ENCODE data around the gene GABARAPL2. TPM values are rescaled to one million over a fixed set of nuclear protein-coding genes. Genes with fewer than 3 reads are reported as not detected.
A peak's percentile ranks its signal among the peaks of the same experiment; 100 is the strongest.
"Not testable (repeated sequence)": the region's sequence is repeated elsewhere in the genome, so short reads cannot be mapped to it uniquely, and the experiment has no call there.

The GABARAPL2 gene
- total RNA-seq, 1 donor from 2014 or later = 69.2 TPM

DNA sequence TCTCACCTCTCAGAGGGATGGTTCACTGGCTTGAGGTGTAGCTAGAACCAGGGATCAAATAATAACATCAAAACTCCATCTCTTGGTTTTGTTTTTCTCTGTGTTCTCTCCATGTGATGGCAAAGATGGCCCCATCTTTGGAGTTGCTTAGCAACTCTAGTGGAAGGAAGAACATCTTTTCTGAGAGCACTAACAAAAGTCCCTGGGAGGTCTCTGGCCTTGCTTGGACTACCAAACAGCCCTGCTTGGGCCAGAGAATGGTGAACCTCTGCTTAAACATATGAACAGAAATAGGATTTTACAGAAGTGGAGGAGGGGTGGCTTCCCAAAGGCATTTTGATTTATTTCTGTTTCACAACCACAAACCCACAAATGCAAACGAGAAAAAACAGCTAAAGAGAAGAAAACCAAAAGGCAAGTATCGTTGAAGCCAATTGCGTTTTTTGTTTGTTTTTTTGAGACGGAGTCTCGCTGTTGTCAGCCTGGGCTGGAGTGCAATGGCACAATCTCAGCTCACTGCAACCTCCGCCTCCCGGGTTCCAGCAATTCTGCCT, 13.2 kb downstream of the GABARAPL2 start:
- H3K4me3 Mint-ChIP-seq (ENCODE audit: low read depth) = no peak overlapping the region
- no peaks in the 10 kb centered on the region for H3K9me3 Mint-ChIP-seq
- intact Hi-C loops (cut with micrococcal nuclease) = no loop called here
- DNase-seq (ENCODE audit: low spot score) = no peak
- no peak overlapping the region for H3K27ac Mint-ChIP-seq
- H3K27me3 Mint-ChIP-seq (ENCODE audit: low read depth) = no peaks in the 10 kb centered on the region
- peaks cover 42% of the 10 kb centered on the region for H3K36me3 Mint-ChIP-seq (ENCODE audit: low read depth)
- H3K4me1 Mint-ChIP-seq (ENCODE audit: low read depth) = peaks cover 11% of the 10 kb centered on the region

DNA sequence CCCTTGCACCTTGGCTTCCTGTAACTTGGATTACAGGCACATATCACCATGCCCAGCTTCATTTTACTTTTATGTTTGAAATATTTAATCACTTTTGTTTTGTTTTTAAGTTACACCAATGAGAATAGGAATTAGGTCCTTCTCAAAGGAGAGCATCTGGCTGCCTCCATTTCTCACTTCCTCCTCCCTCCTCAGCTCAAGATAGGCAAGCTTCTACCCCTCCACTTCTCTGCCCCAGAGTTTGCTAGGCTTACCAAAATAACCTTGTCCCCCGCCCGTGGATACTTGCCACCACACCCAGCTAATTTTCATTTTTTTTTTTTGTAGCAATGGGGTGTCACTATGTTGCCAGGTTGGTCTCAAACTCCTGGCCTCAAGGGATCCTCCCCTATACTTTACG, 17.9 kb downstream of the GABARAPL2 start:
- Mint-ChIP-seq H3K9me3 (no peaks in the 10 kb centered on the region), H3K4me1 (ENCODE audit: low read depth) (peaks cover 3% of the 10 kb centered on the region), H3K36me3 (ENCODE audit: low read depth) (peaks cover 8% of the 10 kb centered on the region), H3K27ac (no peak overlapping the region), H3K27me3 (ENCODE audit: low read depth) (no peaks in the 10 kb centered on the region), H3K4me3 (ENCODE audit: low read depth) (no peak overlapping the region)
- no peak for DNase-seq (ENCODE audit: low spot score)
- intact Hi-C loops (cut with micrococcal nuclease) = no loop called here

DNA sequence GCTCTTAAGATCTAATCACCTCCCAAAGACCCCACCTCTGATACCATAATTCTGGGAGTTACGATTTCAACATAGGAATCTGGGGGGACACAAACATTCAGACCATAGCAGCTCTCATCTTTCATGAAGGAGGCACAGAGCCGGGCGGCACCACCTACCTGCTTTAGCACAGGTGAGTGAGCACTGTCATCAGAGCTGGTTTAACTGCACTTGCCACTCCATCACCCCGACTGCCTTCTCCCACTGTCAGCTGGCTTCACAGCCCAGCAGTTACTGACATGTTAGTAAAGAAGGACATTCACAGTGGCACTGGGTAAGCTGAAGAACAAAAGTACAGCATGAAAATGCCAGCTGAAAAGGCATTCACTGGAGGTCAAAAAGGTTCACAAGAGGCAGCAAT, 22.5 kb downstream of the GABARAPL2 start:
- no peaks in the 10 kb centered on the region for H3K36me3 Mint-ChIP-seq (ENCODE audit: low read depth)
- H3K9me3 Mint-ChIP-seq = no peaks in the 10 kb centered on the region
- intact Hi-C loops (cut with micrococcal nuclease) = no loop called here
- no peaks in the 10 kb centered on the region for H3K27me3 Mint-ChIP-seq (ENCODE audit: low read depth)
- no peak for DNase-seq (ENCODE audit: low spot score)
- no peaks in the 10 kb centered on the region for H3K4me1 Mint-ChIP-seq (ENCODE audit: low read depth)
- no peak overlapping the region for H3K4me3 Mint-ChIP-seq (ENCODE audit: low read depth)
- no peak overlapping the region for H3K27ac Mint-ChIP-seq

GRCh38 chr16:75589306-75589705, 23.1 kb downstream of the GABARAPL2 start:
- intact Hi-C loops (cut with micrococcal nuclease) = no loop called here
- no peaks in the 10 kb centered on the region for H3K9me3 Mint-ChIP-seq
- H3K36me3 Mint-ChIP-seq (ENCODE audit: low read depth) = peaks cover 1% of the 10 kb centered on the region
- no peaks in the 10 kb centered on the region for H3K27me3 Mint-ChIP-seq (ENCODE audit: low read depth)
- peaks cover 2% of the 10 kb centered on the region for H3K4me1 Mint-ChIP-seq (ENCODE audit: low read depth)
- DNase-seq (ENCODE audit: low spot score) = no peak
- no peak overlapping the region for H3K4me3 Mint-ChIP-seq (ENCODE audit: low read depth)
- H3K27ac Mint-ChIP-seq = no peak overlapping the region

DNA sequence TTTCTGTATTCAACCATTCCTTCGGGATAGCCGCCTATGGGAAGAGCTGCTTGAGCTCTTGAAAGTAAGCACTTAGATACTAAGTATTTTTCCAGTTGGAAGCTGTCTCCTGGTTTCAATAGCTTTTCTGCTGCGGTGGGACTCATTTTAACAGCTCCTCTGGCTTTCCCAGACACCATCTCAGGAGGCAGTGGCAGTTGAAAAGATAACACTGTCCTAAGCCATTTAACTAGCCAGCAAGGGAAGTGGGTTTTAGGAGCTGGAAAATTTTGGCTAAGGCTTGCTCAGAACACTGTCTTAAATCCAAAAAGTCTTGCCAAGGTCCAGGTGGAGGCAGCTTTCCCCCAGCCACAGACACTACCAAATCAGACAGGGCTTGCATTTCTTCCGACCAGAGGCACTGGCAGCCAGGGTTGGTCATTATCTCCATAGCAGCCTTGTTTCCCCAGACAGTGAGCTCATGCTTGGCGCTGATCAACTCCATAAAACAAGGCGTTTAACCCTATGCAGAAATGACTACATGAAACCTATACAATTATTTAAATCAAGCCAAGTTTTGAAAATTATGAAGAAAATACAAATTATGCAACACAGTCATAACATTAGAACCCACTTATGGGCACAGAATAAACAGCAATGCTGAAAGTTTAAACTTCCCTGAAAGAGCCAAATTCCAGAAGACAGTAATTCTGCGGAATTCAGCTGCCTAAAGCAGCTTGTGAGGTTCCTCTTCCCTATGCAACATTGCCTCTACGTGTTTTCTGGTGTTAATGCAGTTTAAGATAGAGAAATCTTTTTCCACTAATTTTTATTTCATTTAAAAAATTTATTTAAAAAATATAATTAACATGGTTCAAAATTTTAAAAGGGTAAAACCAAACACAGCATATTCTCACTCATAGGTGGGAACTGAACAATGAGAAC, 25.0 kb downstream of the GABARAPL2 start:
- Mint-ChIP-seq H3K27me3 (ENCODE audit: low read depth) (no peaks in the 10 kb centered on the region), H3K4me1 (ENCODE audit: low read depth) (peaks cover 8% of the 10 kb centered on the region), H3K27ac (no peak overlapping the region), H3K36me3 (ENCODE audit: low read depth) (peaks cover 7% of the 10 kb centered on the region), H3K9me3 (no peaks in the 10 kb centered on the region), H3K4me3 (ENCODE audit: low read depth) (no peak overlapping the region)
- no peak for DNase-seq (ENCODE audit: low spot score)
- intact Hi-C loops (cut with micrococcal nuclease) = no loop called here

DNA sequence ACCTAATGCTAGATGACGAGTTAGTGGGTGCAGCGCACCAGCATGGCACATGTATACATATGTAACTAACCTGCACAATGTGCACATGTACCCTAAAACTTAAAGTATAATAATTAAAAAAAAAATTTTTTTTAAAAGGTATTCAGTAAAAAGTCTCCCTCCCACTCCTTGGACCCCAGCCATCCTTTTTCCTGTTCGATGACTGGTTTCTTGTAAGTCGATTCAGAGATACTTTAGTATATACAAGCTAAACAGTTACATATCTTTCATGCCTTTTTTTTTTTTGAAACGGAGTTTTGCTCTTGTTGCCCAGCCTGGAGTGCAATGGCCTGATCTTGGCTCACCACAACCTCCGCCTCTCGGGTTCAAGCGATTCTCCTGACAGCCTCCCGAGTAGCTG, 25.7 kb downstream of the GABARAPL2 start:
- H3K9me3 Mint-ChIP-seq; H3K27me3 Mint-ChIP-seq (ENCODE audit: low read depth); intact Hi-C loops (cut with micrococcal nuclease); H3K4me3 Mint-ChIP-seq (ENCODE audit: low read depth); H3K27ac Mint-ChIP-seq; DNase-seq (ENCODE audit: low spot score); H3K4me1 Mint-ChIP-seq (ENCODE audit: low read depth): not testable (repeated sequence)
- peaks cover 10% of the 10 kb centered on the region for H3K36me3 Mint-ChIP-seq (ENCODE audit: low read depth)

- H3K36me3 Mint-ChIP-seq (ENCODE audit: low read depth) = peaks cover 21% of the 10 kb centered on the region
- intact Hi-C loops (cut with micrococcal nuclease) = no loop called here
- H3K4me3 Mint-ChIP-seq (ENCODE audit: low read depth) = no peak overlapping the region
- H3K27ac Mint-ChIP-seq = no peak overlapping the region
- no peaks in the 10 kb centered on the region for H3K27me3 Mint-ChIP-seq (ENCODE audit: low read depth)
- peaks cover 8% of the 10 kb centered on the region for H3K4me1 Mint-ChIP-seq (ENCODE audit: low read depth)
- peaks cover 7% of the 10 kb centered on the region for H3K9me3 Mint-ChIP-seq
- DNase-seq (ENCODE audit: low spot score) = no peak
These were observed 27.1 kb downstream of the GABARAPL2 start for GRCh38 chr16:75593308-75593707.

- no peak for DNase-seq (ENCODE audit: low spot score)
- H3K27me3 Mint-ChIP-seq (ENCODE audit: low read depth) = no peaks in the 10 kb centered on the region
These were observed 27.9 kb downstream of the GABARAPL2 start for GRCh38 chr16:75593825-75594820.

DNA sequence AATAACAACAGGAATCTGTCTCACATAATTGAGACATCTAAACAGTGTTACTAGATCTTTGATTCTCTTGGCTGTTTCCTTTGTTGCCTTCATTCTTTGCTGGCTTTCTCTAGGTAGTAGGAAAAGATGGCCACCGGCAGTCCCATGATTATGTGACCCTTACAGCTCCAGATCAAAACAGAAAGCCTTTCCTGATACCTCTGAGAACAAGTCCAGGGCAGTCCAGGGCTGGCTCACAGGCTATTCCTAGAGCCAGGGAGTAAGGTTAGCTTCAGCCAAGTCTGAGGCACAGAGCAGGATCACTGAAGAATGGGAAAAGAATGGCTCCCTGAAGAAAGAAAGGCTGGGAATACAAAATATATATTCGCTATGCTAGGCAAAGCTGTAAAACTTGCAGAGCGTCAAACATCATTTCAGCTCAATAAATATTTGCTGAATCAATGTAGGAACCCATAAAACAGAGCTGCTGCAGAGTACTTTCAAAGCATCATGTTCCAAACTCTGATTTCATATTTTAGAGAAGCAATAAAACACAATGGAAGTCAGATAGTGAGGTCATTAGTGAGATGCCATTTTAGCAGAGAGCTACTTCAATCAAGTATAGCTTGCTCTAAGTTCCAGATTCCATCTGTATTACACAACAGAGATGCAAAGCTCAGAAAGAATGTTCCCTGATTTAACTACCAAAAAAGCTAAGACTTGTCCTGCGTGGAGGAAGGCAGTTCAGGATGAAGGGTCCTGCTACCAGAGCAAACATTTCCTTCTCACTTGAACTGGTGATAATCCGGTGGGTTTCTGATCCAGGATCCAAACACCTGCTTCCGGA, 33.5 kb downstream of the GABARAPL2 start:
- Mint-ChIP-seq H3K36me3 (ENCODE audit: low read depth) (peaks cover 63% of the 10 kb centered on the region), H3K4me3 (ENCODE audit: low read depth) (no peak overlapping the region), H3K9me3 (peaks cover 20% of the 10 kb centered on the region), H3K27ac (no peak overlapping the region), H3K4me1 (ENCODE audit: low read depth) (peaks cover 4% of the 10 kb centered on the region), H3K27me3 (ENCODE audit: low read depth) (no peaks in the 10 kb centered on the region)
- no peak for DNase-seq (ENCODE audit: low spot score)
- intact Hi-C loops (cut with micrococcal nuclease) = no loop called here

More at GRCh38 chr16:75593825-75594820, 27.9 kb downstream of the GABARAPL2 start:
- H3K9me3 Mint-ChIP-seq = peaks cover 7% of the 10 kb centered on the region
- intact Hi-C loops (cut with micrococcal nuclease) = no loop called here
- H3K4me1 Mint-ChIP-seq (ENCODE audit: low read depth) = peaks cover 8% of the 10 kb centered on the region
- H3K36me3 Mint-ChIP-seq (ENCODE audit: low read depth) = peaks cover 22% of the 10 kb centered on the region
- peak overlapping the region; percentile 32 for H3K27ac Mint-ChIP-seq
- H3K4me3 Mint-ChIP-seq (ENCODE audit: low read depth) = no peak overlapping the region

DNA sequence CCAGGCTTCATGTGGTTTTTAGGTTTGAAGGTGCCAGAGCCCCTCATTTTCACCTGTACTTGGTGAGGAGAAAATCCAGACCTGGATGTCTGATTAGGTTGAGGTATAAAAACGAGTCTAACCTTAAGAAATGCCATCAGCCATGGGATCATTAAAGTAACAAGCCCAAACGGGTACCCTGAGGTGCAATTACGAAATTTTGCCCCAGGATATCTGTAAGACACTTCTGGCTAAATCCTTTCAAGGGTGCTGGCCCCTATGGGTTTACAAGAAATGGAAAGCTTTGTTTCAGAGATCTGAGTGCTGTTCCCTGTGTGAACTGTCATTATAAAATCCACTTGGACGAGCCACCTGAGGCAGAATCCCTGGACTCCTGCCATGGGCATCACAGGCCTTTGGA, 37.1 kb downstream of the GABARAPL2 start:
- Mint-ChIP-seq H3K4me1 (ENCODE audit: low read depth) (peaks cover 2% of the 10 kb centered on the region), H3K36me3 (ENCODE audit: low read depth) (peaks cover 68% of the 10 kb centered on the region), H3K27me3 (ENCODE audit: low read depth) (no peaks in the 10 kb centered on the region), H3K27ac (no peak overlapping the region), H3K9me3 (peaks cover 14% of the 10 kb centered on the region), H3K4me3 (ENCODE audit: low read depth) (no peak overlapping the region)
- no peak for DNase-seq (ENCODE audit: low spot score)
- intact Hi-C loops (cut with micrococcal nuclease) = no loop called here

DNA sequence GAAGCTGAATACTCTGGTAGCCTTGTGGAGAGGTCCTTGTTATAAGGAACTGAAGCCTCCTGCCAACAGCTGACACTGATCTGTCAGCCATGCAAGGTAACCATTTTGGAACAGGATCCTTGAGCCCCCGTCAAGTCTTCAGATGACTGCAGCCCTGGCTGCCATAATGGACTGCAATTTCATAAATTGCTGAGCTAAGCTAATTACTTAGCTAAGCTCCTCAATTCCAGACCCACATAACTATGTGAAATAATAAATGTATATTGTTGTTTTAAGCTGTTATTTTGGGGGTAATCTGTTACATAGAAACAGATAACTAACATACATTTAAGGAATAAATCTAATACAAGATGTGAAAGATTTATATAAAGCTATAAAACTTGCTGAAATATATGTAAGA, 40.3 kb downstream of the GABARAPL2 start:
- no peak for DNase-seq (ENCODE audit: low spot score)
- intact Hi-C loops (cut with micrococcal nuclease) = no loop called here
- no peaks in the 10 kb centered on the region for H3K27me3 Mint-ChIP-seq (ENCODE audit: low read depth)
- no peak overlapping the region for H3K4me3 Mint-ChIP-seq (ENCODE audit: low read depth)
- H3K27ac Mint-ChIP-seq = no peak overlapping the region
- H3K4me1 Mint-ChIP-seq (ENCODE audit: low read depth) = peaks cover 2% of the 10 kb centered on the region
- H3K36me3 Mint-ChIP-seq (ENCODE audit: low read depth) = peaks cover 51% of the 10 kb centered on the region
- H3K9me3 Mint-ChIP-seq = peaks cover 14% of the 10 kb centered on the region
